ENCODE results near the gene TKTL1.

Gene TKTL1

GRCh38 chrX:154358829-154359228 lies 63.2 kb downstream of the TKTL1 start:
- Histone ChIP-seq H3K79me2 (ENCODE audit: insufficient read depth, low read depth) (no peaks in the 10 kb centered on the region; the same call in 1 of the 2 replicates), H4K20me1 (ENCODE audit: insufficient read depth) (no peaks in the 10 kb centered on the region), H3K27me3 (ENCODE audit: insufficient read depth, low read depth) (no peaks in the 10 kb centered on the region), H3K4me3 (IDR thresholded peaks at IDR 0.05; ENCODE audit: insufficient read depth, low read depth, low read length) (no peak overlapping the region), H3K9ac (no peak overlapping the region), H3K36me3 (ENCODE audit: insufficient read depth) (no peaks in the 10 kb centered on the region; the same call in 1 of the 2 replicates), H3K27ac (no peak overlapping the region), H3K4me2 (no peak overlapping the region), H2AFZ (ENCODE audit: low read depth) (no peak overlapping the region), H3K4me1 (ENCODE audit: low read depth, poor library complexity, severe bottlenecking) (no peaks in the 10 kb centered on the region)
- no peak for TF ChIP-seq CTCF (conservative IDR thresholded peaks at IDR 0.05; ENCODE audit: low read depth, low read length)

GRCh38 chrX:154359362-154360154 lies 64.0 kb downstream of the TKTL1 start:
- no peaks in the 10 kb centered on the region; the same call in 1 of the 2 replicates for H3K36me3 ChIP-seq (ENCODE audit: insufficient read depth)
- no peak overlapping the region for H3K4me2 ChIP-seq
- H3K4me1 ChIP-seq (ENCODE audit: low read depth, poor library complexity, severe bottlenecking): no peaks in the 10 kb centered on the region
- no peak overlapping the region for H3K4me3 ChIP-seq (IDR thresholded peaks at IDR 0.05; ENCODE audit: insufficient read depth, low read depth, low read length)
- no peak for TF ChIP-seq CTCF (conservative IDR thresholded peaks at IDR 0.05; ENCODE audit: low read depth, low read length)
- no peaks in the 10 kb centered on the region; the same call in 1 of the 2 replicates for H3K79me2 ChIP-seq (ENCODE audit: insufficient read depth, low read depth)
- H2AFZ ChIP-seq (ENCODE audit: low read depth): no peak overlapping the region
- no peak overlapping the region for H3K27ac ChIP-seq
- H4K20me1 ChIP-seq (ENCODE audit: insufficient read depth): no peaks in the 10 kb centered on the region
- H3K9ac ChIP-seq: no peak overlapping the region
- H3K27me3 ChIP-seq (ENCODE audit: insufficient read depth, low read depth): no peaks in the 10 kb centered on the region

- no peak overlapping the region for H3K4me3 ChIP-seq (IDR thresholded peaks at IDR 0.05; ENCODE audit: insufficient read depth, low read depth, low read length)
- no peak overlapping the region for H2AFZ ChIP-seq (ENCODE audit: low read depth)
- H3K9ac ChIP-seq: no peak overlapping the region
- H3K27me3 ChIP-seq (ENCODE audit: insufficient read depth, low read depth): no peaks in the 10 kb centered on the region
- TF ChIP-seq CTCF (conservative IDR thresholded peaks at IDR 0.05; ENCODE audit: low read depth, low read length): no peak
- no peak overlapping the region for H3K27ac ChIP-seq
- no peaks in the 10 kb centered on the region; the same call in 1 of the 2 replicates for H3K36me3 ChIP-seq (ENCODE audit: insufficient read depth)
- H3K4me2 ChIP-seq: no peak overlapping the region
- no peaks in the 10 kb centered on the region; the same call in 1 of the 2 replicates for H3K79me2 ChIP-seq (ENCODE audit: insufficient read depth, low read depth)
- H4K20me1 ChIP-seq (ENCODE audit: insufficient read depth): no peaks in the 10 kb centered on the region
- no peaks in the 10 kb centered on the region for H3K4me1 ChIP-seq (ENCODE audit: low read depth, poor library complexity, severe bottlenecking)
These were observed 64.6 kb downstream of the TKTL1 start for GRCh38 chrX:154360155-154360713.

- Histone ChIP-seq H2AFZ (ENCODE audit: low read depth) (no peak overlapping the region), H3K27ac (no peak overlapping the region), H3K4me1 (ENCODE audit: low read depth, poor library complexity, severe bottlenecking) (peaks cover 4% of the 10 kb centered on the region), H4K20me1 (ENCODE audit: insufficient read depth) (no peaks in the 10 kb centered on the region), H3K4me2 (no peak overlapping the region), H3K4me3 (IDR thresholded peaks at IDR 0.05; ENCODE audit: insufficient read depth, low read depth, low read length) (no peak overlapping the region), H3K9ac (no peak overlapping the region), H3K36me3 (ENCODE audit: insufficient read depth) (no peaks in the 10 kb centered on the region; the same call in 1 of the 2 replicates), H3K27me3 (ENCODE audit: insufficient read depth, low read depth) (no peaks in the 10 kb centered on the region), H3K79me2 (ENCODE audit: insufficient read depth, low read depth) (peaks cover 6% of the 10 kb centered on the region)
- no peak for TF ChIP-seq CTCF (conservative IDR thresholded peaks at IDR 0.05; ENCODE audit: low read depth, low read length)
These were observed 66.6 kb downstream of the TKTL1 start for GRCh38 chrX:154362085-154362742.
